BE2C (cell line): ENCODE measurements around the gene CYCS.
A peak's percentile ranks its signal among the peaks of the same experiment; 100 is the strongest.

Source experiments
- DNase-seq: peaks from one replicate; pipeline ENCODE4 v3.0.0-alpha.2; 2020
- H3K27me3 ChIP-seq: fragments of 250-450 bp; sonication (Bioruptor Pico); 2 replicates; pipeline ENCODE4 v1.5.1; 2020; ENCODE audit warnings: mild to moderate bottlenecking
- H3K36me3 ChIP-seq: fragments of 250-450 bp; sonication (Bioruptor Pico); 2 replicates; pipeline ENCODE4 v1.5.1; 2020; ENCODE audit warnings: mild to moderate bottlenecking
- H3K4me1 ChIP-seq: fragments of 250-450 bp; sonication (Bioruptor Pico); 2 replicates; pipeline ENCODE4 v1.5.1; 2020
- H3K4me3 ChIP-seq: 2 replicates; pipeline ENCODE4 v1.5.1; 2011; ENCODE audit warnings: low read depth, low read length
- H3K9me3 ChIP-seq: fragments of 250-450 bp; sonication (Bioruptor Pico); 2 replicates; pipeline ENCODE4 v1.5.1; 2020
- CTCF ChIP-seq: IDR thresholded peaks from 2 replicates; pipeline ENCODE4 v1.5.1; 2012; ENCODE audit warnings: mild to moderate bottlenecking, low read depth, low read length

The CYCS gene

GRCh38 chr7:25095516-25096345 is 29.3 kb downstream of the CYCS start:
- no peak for DNase-seq
- Histone ChIP-seq H3K4me1 (0 out of 2 replicates have a peak, but pooled peaks cover 2% of the 10 kb centered on the region), H3K9me3 (no peaks in the 10 kb centered on the region), H3K4me3 (no peak overlapping the region), H3K36me3 (no peaks in the 10 kb centered on the region), H3K27me3 (no peaks in the 10 kb centered on the region)
- no peak for TF ChIP-seq CTCF

GRCh38 chr7:25093268-25093826 is 31.7 kb downstream of the CYCS start:
- peak; percentile 98 for TF ChIP-seq CTCF
- DNase-seq = peak; percentile 88
- Histone ChIP-seq H3K4me1 (0 out of 2 replicates have a peak, but pooled peaks cover 2% of the 10 kb centered on the region), H3K9me3 (no peaks in the 10 kb centered on the region), H3K36me3 (no peaks in the 10 kb centered on the region), H3K27me3 (no peaks in the 10 kb centered on the region), H3K4me3 (no peak overlapping the region)

- no peaks in the 10 kb centered on the region for H3K9me3 ChIP-seq
- no peak for TF ChIP-seq CTCF
- DNase-seq = no peak
- H3K27me3 ChIP-seq = no peaks in the 10 kb centered on the region
- H3K36me3 ChIP-seq = no peaks in the 10 kb centered on the region
- 0 out of 2 replicates have a peak, but pooled peaks cover 2% of the 10 kb centered on the region for H3K4me1 ChIP-seq
- H3K4me3 ChIP-seq = no peak overlapping the region
Observed at GRCh38 chr7:25091779-25092178, 33.3 kb downstream of the CYCS start.

GRCh38 chr7:25091176-25091575 is 33.9 kb downstream of the CYCS start:
- Histone ChIP-seq H3K36me3 (no peaks in the 10 kb centered on the region), H3K4me3 (no peak overlapping the region), H3K9me3 (no peaks in the 10 kb centered on the region), H3K4me1 (0 out of 2 replicates have a peak, but pooled peaks cover 2% of the 10 kb centered on the region), H3K27me3 (no peaks in the 10 kb centered on the region)
- TF ChIP-seq CTCF = no peak
- DNase-seq = no peak

GRCh38 chr7:25090374-25090773 is 34.7 kb downstream of the CYCS start:
- Histone ChIP-seq H3K4me3 (no peak overlapping the region), H3K27me3 (no peaks in the 10 kb centered on the region), H3K4me1 (0 out of 2 replicates have a peak, but pooled peaks cover 2% of the 10 kb centered on the region), H3K36me3 (no peaks in the 10 kb centered on the region), H3K9me3 (no peaks in the 10 kb centered on the region)
- DNase-seq = no peak
- TF ChIP-seq CTCF = no peak

- TF ChIP-seq CTCF = no peak
- no peak for DNase-seq
- H3K9me3 ChIP-seq = no peaks in the 10 kb centered on the region
- no peaks in the 10 kb centered on the region for H3K4me1 ChIP-seq
- H3K36me3 ChIP-seq = no peaks in the 10 kb centered on the region
- H3K27me3 ChIP-seq = no peaks in the 10 kb centered on the region
- H3K4me3 ChIP-seq = no peak overlapping the region
Observed at GRCh38 chr7:25087855-25088254, 37.2 kb downstream of the CYCS start.
